Stimulated activated effector memory CD8-positive, alpha-beta T cell treated with anti-CD3 and anti-CD28 coated beads, Interleukin-12 subunit alpha, Interleukin-12 subunit beta, amount 100 ng/mL, for 72 hours (primary cell): ENCODE results near the gene ASB10.

ENCODE experiments used
- ATAC-seq: fragments of 150-1000 bp; cut with Tn5 transposase; 2 replicates; pipeline ENCODE4 v1.10.0; 2021
- DNase-seq, 2 donors: peaks; one replicate each; pipeline ENCODE4 v3.0.0; 2021 to 2022; ENCODE audit warnings: low spot score in 2 of 2
- H3K27ac Mint-ChIP-seq: one replicate; pipeline ENCODE4 v1.8.0; 2022; ENCODE audit warnings: mild to moderate bottlenecking, mixed read lengths
- H3K36me3 Mint-ChIP-seq: one replicate; pipeline ENCODE4 v1.8.0; 2022; ENCODE audit warnings: mild to moderate bottlenecking, mixed read lengths
- H3K4me1 Mint-ChIP-seq: one replicate; pipeline ENCODE4 v1.8.0; 2022; ENCODE audit warnings: mixed read lengths
- H3K4me3 Mint-ChIP-seq: one replicate; pipeline ENCODE4 v1.8.0; 2022; ENCODE audit warnings: mild to moderate bottlenecking, mixed read lengths
- H3K9me3 Mint-ChIP-seq: one replicate; pipeline ENCODE4 v1.8.0; 2022; ENCODE audit warnings: mixed read lengths

The ASB10 gene

GRCh38 chr7:151130741-151131157 lies 56.3 kb downstream of the ASB10 start:
- peaks cover 17% of the 10 kb centered on the region for H3K36me3 Mint-ChIP-seq
- H3K4me3 Mint-ChIP-seq: no peak overlapping the region
- H3K27ac Mint-ChIP-seq: no peak overlapping the region
- no peaks in the 10 kb centered on the region for H3K9me3 Mint-ChIP-seq
- no peaks in the 10 kb centered on the region for H3K4me1 Mint-ChIP-seq
- ATAC-seq (no peak), DNase-seq (no peak)

- no peak for ATAC-seq
- Mint-ChIP-seq H3K4me3 (no peak overlapping the region), H3K27ac (no peak overlapping the region), H3K4me1 (no peaks in the 10 kb centered on the region), H3K36me3 (peaks cover 12% of the 10 kb centered on the region), H3K9me3 (no peaks in the 10 kb centered on the region)
- no peak for DNase-seq
Measured at GRCh38 chr7:151129960-151130591, 57.0 kb downstream of the ASB10 start.

GRCh38 chr7:151129117-151129959 lies 57.7 kb downstream of the ASB10 start:
- H3K9me3 Mint-ChIP-seq: no peaks in the 10 kb centered on the region
- DNase-seq (no peak), ATAC-seq (no peak)
- H3K27ac Mint-ChIP-seq: no peak overlapping the region
- peaks cover 1% of the 10 kb centered on the region for H3K4me1 Mint-ChIP-seq
- H3K36me3 Mint-ChIP-seq: peaks cover 10% of the 10 kb centered on the region
- H3K4me3 Mint-ChIP-seq: no peak overlapping the region

GRCh38 chr7:151128716-151129115 lies 58.3 kb downstream of the ASB10 start:
- Mint-ChIP-seq H3K4me1 (peaks cover 7% of the 10 kb centered on the region), H3K9me3 (no peaks in the 10 kb centered on the region), H3K27ac (no peak overlapping the region), H3K36me3 (peaks cover 13% of the 10 kb centered on the region), H3K4me3 (no peak overlapping the region)
- DNase-seq: no peak
- no peak for ATAC-seq

- H3K36me3 Mint-ChIP-seq: peaks cover 17% of the 10 kb centered on the region
- peaks cover 10% of the 10 kb centered on the region for H3K4me1 Mint-ChIP-seq
- no peak overlapping the region for H3K4me3 Mint-ChIP-seq
- no peaks in the 10 kb centered on the region for H3K9me3 Mint-ChIP-seq
- no peak for ATAC-seq
- no peak overlapping the region for H3K27ac Mint-ChIP-seq
- DNase-seq: no peak
Measured at GRCh38 chr7:151128144-151128543, 58.9 kb downstream of the ASB10 start.

- Mint-ChIP-seq H3K27ac (no peak overlapping the region), H3K4me3 (no peak overlapping the region), H3K4me1 (peaks cover 13% of the 10 kb centered on the region), H3K36me3 (peaks cover 16% of the 10 kb centered on the region), H3K9me3 (no peaks in the 10 kb centered on the region)
- ATAC-seq (no peak), DNase-seq (no peak)
Measured at GRCh38 chr7:151126491-151127137, 60.4 kb downstream of the ASB10 start.

- no peak for ATAC-seq
- peaks cover 17% of the 10 kb centered on the region for H3K4me1 Mint-ChIP-seq
Measured at GRCh38 chr7:151125846-151126481, 61.1 kb downstream of the ASB10 start.

More at GRCh38 chr7:151125846-151126481, 61.1 kb downstream of the ASB10 start:
- Mint-ChIP-seq H3K9me3 (no peaks in the 10 kb centered on the region), H3K4me3 (no peak overlapping the region), H3K27ac (no peak overlapping the region), H3K36me3 (peaks cover 10% of the 10 kb centered on the region)
- no peak for DNase-seq
